Measurements from ENCODE around the gene MYOM3.

- TF ChIP-seq CTCF (IDR thresholded peaks at IDR 0.05; ENCODE audit: low read depth, low read length, poor library complexity, severe bottlenecking) = no peak
- TF ChIP-seq EZH2phosphoT487 (IDR thresholded peaks at IDR 0.05; ENCODE audit: borderline replicate concordance, low read length) = no peak
Observed at GRCh38 chr1:24098943-24099638, 12.8 kb downstream of the MYOM3 start.

Data from DOHH2 (cell line).